Epithelial cell of esophagus (primary cell): ENCODE measurements around the gene CACHD1.
A peak's percentile ranks its signal among the peaks of the same experiment; 100 is the strongest.

Experiments
- DNase-seq: peaks from one replicate; pipeline ENCODE4 v3.0.0; 2010; ENCODE audit warnings: low read depth
- H3K4me3 ChIP-seq: 2 replicates; pipeline ENCODE4 v1.5.1; 2011; ENCODE audit warnings: mild to moderate bottlenecking, low read length, control low read depth
- CTCF ChIP-seq: IDR thresholded peaks from 2 replicates; pipeline ENCODE4 v1.5.1; 2011; ENCODE audit warnings: low read depth, mild to moderate bottlenecking, low read length, control low read depth, inconsistent platforms; ENCODE audit not compliant: insufficient read depth; ENCODE audit errors: missing control alignments

CACHD1 gene

GRCh38 chr1:64525116-64525686 is 55.3 kb downstream of the CACHD1 start:
- no peak overlapping the region for H3K4me3 ChIP-seq

GRCh38 chr1:64526312-64526711 is 56.4 kb downstream of the CACHD1 start:
- no peak for TF ChIP-seq CTCF
- no peak overlapping the region for H3K4me3 ChIP-seq

More at GRCh38 chr1:64525116-64525686, 55.3 kb downstream of the CACHD1 start:
- no peak for TF ChIP-seq CTCF
- no peak for DNase-seq

GRCh38 chr1:64527165-64527564 is 57.2 kb downstream of the CACHD1 start:
- no peak for TF ChIP-seq CTCF
- DNase-seq = peak; percentile 24
- H3K4me3 ChIP-seq = no peak overlapping the region

More at GRCh38 chr1:64526312-64526711, 56.4 kb downstream of the CACHD1 start:
- DNase-seq = peak; percentile 72

GRCh38 chr1:64527786-64528185 is 57.9 kb downstream of the CACHD1 start:
- TF ChIP-seq CTCF = no peak
- H3K4me3 ChIP-seq = no peak overlapping the region
- DNase-seq = no peak

GRCh38 chr1:64530969-64531692 is 61.2 kb downstream of the CACHD1 start:
- DNase-seq = no peak
- H3K4me3 ChIP-seq = no peak overlapping the region
- TF ChIP-seq CTCF = no peak

GRCh38 chr1:64532646-64533045 is 62.7 kb downstream of the CACHD1 start:
- no peak overlapping the region for H3K4me3 ChIP-seq
- no peak for TF ChIP-seq CTCF
- DNase-seq = no peak
